SIG-M5 treated with dmso at 0.1 percent for 504 hours (cell line): ENCODE results near the gene RNF167.

ENCODE experiments used
- DNase-seq: peaks from one replicate; lab custom pipeline; 2025; ENCODE audit not compliant: unreplicated experiment; lab: John Stamatoyannopoulos, UW

The RNF167 gene

DNA sequence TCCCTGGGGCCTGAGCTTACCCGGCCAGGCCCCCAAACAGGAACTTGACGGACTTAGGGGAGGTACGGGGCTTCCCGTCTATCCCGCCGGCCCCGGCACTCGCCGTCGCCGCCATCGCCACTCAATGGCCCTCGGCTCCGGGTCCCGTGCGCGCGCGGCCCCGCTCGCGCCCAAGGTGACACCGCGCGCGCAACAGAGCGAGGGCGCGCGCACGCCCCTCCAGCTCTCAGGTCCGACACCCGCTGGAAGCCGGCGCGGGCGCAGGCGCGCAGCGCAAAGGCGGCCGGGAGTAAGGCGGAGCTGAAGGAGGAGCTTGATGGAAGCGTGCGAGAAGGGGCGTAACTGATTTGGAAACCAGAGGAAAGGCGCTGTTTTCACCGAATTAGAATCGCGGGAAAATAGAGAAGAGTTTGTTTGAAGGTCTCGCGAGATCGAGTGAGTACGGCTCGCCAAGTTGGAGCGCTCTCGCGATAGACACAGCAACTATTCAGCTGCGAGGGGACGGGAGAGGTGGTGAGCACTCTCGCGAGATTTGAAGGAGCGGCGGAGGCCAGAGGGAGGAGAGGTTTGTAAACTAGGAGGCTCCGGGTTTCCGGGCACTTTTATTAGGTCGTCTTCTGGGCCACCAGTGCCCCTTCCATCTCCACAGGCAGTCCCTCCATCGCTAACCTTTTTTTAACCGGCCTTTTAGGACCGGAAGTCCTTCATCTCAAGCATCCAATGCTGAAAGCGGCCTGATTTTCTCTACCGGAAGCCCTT is at the start of gene RNF167, which contains the start of gene SLC25A11:
TSS of gene RNF167 (plus strand) at position 473 of the 759 bp plus-strand sequence. CDS start 642 bp downstream, outside the sequence.
TSS of gene SLC25A11 (minus strand) at position 251 of the 759 bp plus-strand sequence. CDS start at position 115, 136 bp downstream.
- DNase-seq, result peak; percentile 99

DNA sequence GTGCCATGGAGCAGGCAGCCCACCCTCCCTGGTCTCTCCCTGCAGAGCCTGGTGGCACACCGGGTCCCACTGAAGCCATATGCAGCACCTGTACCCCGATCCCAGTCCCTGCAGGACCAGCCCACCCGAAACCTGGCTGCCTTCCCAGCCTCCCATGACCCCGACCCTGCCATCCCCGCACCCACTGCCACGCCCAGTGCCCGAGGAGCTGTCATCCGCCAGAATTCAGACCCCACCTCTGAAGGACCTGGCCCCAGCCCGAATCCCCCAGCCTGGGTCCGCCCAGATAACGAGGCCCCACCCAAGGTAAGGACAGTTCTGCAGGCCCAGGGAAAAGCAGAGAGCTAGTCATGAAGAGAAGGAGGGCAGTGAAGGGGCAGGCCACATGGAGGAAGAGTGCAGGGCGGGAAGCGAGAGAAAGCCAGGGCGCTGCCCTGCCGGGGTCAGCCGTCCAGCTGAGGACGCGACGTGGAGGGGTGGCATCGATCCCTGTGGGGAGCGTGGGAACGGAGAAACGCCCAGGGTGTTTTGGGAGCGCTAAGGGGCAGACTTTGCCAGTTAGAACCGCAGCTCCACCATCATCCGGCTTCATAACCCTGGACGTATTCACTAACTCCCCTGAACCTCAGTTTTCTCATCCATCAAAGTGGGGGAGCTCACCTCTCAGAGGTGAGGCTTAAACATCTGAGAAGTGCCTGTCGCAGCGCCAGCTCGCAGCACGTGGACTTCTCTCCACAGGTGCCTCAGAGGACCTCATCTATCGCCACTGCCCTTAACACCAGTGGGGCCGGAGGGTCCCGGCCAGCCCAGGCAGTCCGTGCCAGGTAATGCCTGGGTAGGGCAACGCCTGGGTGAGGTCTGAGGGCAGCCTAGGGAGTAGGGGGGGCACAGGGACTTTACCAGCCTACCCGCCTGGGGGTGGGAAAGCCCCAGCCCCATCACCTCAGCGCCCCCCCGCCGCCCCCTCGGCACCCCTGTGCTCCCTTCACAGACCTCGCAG is 48.4 kb upstream of the RNF167 start:
- no peak for DNase-seq

DNA sequence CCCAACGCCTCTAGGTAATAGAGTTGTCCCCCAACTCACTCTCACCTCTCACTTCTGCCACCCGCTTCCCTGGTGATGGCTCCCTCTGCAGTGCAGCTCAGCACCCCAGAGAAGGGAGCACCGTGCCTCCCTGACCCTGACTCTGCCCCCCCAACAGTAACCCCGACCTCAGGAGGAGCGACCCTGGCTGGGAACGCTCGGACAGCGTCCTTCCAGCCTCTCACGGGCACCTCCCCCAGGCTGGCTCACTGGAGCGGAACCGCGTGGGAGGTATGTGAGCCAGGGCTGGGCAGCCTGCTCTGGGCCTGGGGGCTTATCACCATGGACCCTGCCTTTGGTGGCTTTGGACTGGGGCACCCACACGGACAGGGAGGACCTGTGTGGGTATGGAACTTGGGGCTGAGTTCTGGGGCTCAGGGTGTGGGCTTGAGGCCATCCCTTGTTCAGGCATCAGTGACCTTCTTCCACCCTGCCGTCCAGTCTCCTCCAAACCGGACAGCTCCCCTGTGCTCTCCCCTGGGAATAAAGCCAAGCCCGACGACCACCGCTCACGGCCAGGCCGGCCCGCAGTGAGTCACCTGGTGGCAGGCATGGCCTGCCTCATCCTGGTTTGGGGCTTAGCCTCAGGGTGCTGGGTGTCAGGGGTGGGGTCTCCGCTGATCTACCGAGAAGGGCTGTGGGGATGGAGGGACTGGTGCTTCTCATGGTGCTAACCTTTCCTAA is 47.4 kb upstream of the RNF167 start:
- no peak for DNase-seq

DNA sequence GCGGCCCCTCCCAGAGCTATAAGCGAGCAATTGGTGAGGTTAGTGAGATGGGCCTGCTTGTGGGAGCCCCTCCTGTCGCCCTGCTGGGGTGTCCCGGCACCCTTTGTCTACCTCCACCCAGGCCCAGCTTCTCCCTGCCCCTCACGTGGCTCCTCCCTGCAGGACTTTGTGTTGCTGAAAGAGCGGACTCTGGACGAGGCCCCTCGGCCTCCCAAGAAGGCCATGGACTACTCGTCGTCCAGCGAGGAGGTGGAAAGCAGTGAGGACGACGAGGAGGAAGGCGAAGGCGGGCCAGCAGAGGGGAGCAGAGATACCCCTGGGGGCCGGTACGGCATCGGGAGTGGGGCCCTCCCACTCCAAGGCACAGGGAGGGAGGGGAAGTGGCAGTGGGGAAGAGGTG is 46.8 kb upstream of the RNF167 start:
- no peak for DNase-seq

DNA sequence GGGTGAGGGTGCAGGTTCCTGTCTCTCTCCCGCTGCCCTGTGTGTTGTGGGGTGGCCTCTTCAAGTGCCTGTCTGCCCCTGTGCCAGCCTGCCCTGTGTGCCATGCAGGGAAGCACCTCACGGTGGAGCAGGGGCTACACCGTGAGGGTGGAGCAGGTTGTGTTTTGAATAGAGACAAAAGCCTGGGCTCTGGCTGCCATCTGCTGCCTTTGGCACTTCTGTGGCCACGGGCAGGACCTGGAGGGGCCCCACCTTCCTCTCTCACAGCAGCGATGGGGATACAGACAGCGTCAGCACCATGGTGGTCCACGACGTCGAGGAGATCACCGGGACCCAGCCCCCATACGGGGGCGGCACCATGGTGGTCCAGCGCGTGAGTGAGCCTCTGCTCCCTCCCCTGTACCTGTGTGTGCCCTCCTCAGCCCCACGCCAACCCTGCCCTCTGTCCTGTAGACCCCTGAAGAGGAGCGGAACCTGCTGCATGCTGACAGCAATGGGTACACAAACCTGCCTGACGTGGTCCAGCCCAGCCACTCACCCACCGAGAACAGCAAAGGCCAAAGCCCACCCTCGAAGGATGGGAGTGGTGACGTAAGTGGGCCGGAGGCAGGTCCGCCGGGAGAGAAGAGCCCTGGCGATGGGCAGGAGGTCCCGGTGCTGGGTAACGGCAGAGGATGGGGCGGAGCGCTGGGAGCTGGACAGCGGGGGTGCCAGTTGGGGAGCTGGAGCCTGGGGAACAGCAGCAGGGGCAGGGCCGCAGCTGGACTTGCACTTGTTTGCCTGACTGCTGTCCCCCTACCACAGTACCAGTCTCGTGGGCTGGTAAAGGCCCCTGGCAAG is 46.1 kb upstream of the RNF167 start:
- DNase-seq, result no peak

DNA sequence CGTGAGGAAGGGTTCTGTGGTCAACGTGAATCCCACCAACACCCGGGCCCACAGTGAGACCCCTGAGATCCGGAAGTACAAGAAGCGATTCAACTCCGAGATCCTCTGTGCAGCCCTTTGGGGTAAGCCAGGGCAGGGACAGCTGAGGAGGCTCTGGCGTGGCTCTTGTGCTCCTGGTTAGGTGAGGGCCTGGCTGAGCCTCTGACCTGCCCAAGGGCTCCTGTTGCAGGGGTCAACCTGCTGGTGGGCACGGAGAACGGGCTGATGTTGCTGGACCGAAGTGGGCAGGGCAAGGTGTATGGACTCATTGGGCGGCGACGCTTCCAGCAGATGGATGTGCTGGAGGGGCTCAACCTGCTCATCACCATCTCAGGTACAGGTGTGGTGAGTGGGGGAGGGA is 44.9 kb upstream of the RNF167 start:
- no peak for DNase-seq

DNA sequence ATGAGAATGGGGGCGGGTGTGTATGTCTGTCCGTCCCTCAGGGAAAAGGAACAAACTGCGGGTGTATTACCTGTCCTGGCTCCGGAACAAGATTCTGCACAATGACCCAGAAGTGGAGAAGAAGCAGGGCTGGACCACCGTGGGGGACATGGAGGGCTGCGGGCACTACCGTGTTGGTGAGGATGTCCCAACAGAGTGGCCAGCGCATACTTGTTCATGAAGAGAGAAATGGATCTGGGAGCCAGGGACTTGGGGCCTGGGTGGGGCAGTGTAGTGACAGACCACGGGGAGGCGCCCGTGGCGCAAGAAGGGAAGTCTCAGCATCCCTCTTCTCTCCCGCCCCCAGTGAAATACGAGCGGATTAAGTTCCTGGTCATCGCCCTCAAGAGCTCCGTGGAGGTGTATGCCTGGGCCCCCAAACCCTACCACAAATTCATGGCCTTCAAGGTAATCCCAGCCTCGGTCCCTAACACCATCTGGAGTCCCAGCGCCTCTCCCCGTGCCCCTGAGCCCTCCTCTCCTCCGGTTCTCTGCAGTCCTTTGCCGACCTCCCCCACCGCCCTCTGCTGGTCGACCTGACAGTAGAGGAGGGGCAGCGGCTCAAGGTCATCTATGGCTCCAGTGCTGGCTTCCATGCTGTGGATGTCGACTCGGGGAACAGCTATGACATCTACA is 44.3 kb upstream of the RNF167 start:
- DNase-seq, result no peak

DNA sequence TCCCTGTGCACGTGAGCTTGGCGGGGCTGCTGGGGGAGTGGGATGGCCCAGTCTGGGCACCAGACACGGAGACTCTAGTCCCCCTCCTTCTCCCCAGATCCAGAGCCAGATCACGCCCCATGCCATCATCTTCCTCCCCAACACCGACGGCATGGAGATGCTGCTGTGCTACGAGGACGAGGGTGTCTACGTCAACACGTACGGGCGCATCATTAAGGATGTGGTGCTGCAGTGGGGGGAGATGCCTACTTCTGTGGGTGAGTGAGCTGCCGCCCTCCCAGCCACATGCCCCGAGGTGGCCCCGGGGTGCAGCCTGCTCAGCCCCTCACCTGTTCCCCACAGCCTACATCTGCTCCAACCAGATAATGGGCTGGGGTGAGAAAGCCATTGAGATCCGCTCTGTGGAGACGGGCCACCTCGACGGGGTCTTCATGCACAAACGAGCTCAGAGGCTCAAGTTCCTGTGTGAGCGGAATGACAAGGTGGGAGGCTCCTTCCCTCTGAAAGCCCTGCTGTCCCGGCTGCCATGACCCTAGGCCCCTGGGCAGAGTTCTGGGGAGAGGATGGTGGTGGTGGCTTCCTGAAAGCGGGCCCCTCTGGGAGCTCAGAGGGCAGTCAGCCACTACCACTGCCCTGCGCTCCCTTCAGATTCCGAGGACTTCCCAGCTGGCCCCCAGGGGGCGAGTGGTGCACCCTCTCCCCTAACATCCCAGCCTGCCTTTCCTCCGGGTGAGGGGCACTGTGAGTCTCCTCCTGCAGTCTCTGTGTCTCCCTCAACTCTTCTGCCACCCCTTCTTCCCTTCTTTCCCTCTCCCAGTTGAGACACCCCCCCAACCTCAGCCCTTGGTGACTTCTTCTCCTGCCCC is 43.5 kb upstream of the RNF167 start:
- no peak for DNase-seq

DNA sequence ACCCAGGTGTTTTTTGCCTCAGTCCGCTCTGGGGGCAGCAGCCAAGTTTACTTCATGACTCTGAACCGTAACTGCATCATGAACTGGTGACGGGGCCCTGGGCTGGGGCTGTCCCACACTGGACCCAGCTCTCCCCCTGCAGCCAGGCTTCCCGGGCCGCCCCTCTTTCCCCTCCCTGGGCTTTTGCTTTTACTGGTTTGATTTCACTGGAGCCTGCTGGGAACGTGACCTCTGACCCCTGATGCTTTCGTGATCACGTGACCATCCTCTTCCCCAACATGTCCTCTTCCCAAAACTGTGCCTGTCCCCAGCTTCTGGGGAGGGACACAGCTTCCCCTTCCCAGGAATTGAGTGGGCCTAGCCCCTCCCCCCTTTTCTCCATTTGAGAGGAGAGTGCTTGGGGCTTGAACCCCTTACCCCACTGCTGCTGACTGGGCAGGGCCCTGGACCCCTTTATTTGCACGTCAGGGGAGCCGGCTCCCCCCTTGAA is 42.8 kb upstream of the RNF167 start:
- DNase-seq, result no peak

DNA sequence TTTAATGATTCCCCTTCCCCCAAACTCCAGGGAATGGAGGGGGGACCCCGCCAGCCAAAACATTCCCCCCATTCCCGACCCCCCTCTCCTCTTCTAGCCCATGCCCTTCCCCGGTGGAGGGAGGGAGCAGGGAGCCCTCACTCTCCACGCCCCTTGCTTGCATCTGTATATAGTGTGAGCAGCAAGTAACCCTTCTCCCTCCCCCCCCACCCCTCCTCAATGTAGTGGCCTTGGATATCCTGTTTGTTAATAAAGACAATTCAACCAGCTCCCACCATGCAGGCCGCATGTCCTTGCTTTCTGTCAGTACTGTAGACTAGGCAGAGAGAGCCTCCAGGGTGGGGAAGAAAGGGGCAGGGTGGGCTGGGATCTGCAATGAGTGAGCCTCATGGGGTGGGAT is 42.3 kb upstream of the RNF167 start:
- no peak for DNase-seq

DNA sequence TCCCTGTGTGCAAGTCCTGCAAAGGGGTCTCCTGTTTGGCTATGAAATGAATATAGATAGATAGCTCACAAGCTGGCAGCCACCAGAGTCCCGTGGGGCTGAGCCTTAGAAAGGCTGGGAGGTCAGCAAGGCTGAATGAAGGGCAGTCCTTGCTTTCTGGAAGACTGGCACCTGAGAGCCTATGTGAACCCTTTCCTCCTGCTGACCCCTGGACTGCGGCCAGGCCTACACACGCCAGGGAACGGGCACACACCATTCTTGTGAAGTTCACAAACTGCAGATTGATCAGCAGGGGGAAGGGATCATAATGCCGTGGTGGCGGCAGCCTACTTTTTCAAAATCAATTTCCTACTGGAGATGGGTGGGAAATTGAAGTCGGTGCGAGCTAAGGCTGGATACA is 41.7 kb upstream of the RNF167 start:
- no peak for DNase-seq

DNA sequence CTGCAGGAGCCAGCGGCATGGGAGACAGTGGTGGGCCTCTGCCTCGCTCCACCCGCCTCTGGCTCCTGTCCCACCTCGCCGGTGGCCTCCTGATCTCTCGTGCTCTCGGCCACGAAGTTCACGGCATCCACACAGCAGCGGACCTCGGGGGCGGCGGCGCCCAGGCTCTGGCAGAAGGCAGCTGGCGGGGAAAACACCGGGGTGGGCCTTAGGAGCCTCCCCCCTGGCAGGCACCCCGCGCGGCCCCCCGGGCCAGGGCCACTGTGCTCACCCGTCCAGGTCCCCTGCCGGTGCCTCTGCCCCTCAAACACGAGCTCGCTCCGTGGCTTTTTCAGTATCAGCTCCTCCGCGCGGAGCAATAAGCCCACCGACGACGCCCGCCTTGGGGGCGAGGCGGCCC is 41.1 kb upstream of the RNF167 start:
- DNase-seq, result no peak

DNA sequence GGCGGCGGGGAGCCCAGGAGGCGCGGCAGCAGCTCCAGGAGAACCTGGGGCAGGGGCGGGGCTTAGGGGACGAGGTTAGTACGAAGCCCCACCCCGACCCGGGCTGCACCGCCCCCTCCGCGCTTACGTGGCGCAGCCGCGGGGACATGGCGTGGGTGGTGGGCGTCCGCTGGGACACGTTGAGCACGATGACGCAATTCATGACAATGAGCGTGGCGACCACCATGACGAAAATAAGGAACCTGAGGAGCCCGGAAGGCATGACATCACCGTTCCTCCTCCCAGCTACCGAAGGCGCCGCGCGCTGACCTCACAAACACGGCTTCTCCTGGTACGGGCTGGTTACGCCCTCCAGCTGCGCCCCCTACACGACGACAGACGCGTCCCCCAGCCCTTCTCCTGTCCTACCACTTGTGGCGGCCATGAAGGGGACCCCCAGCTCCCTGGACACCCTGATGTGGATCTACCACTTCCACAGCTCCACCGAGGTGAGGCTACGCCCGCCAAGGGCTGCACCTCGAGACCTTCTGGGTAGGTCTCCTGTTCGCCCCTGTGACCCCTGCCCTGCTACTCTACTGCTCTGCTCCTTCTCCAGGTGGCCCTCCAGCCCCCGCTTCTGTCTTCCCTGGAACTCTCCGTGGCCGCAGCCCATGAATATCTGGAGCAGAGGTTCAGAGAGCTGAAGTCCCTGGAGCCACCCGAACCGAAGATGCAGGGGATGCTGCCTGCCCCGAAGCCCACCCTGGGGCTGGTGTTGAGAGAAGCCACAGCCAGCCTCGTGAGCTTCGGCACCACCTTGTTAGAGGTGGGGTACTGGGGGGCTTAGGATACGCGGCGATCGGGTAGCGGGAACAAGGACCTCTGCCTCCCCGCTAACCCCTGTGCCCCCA is 40.5 kb upstream of the RNF167 start, which contains the start of gene C17orf107:
TSS of gene C17orf107 (plus strand) at position 196 of the 890 bp plus-strand sequence. CDS start at position 423, 227 bp downstream.
- peak; percentile 71 for DNase-seq

DNA sequence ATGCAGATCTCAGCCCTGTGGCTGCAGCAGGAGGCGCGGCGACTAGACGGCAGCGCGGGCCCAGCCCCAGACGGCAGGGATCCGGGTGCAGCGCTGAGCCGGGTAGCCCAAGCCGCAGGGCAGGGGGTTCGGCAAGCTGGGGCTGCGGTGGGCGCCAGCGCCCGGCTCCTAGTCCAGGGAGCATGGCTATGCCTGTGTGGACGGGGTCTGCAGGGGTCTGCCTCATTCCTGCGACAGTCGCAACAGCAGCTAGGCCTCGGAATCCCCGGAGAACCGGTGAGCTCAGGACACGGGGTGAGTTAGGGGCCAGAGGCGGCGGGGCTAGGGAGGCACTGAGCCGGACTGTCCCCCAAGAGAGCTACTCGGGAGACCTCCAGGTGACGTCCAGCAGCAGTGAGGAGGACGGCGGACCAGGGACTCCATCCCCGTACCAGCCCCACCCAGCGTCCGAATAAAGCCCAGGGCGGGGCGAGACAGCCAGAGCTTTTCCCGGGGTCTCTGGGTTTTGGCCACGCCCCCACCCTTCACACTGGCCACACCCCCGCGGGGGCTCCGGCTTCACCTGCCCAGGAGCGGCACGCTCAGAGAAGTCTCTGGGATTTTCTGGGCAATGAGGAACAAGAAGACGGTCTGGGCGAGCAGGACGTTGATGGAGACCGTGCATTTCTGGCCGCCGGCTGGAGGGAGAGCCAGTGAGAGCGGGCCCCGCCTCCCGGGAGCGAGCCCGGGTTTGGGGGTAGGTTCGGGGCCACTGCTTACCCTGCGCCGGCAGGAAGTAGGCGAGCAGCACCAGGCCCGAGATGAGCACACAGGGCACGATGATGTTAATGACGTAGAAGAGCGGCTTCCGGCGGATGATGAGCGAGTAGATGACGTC is 39.6 kb upstream of the RNF167 start:
- no peak for DNase-seq

DNA sequence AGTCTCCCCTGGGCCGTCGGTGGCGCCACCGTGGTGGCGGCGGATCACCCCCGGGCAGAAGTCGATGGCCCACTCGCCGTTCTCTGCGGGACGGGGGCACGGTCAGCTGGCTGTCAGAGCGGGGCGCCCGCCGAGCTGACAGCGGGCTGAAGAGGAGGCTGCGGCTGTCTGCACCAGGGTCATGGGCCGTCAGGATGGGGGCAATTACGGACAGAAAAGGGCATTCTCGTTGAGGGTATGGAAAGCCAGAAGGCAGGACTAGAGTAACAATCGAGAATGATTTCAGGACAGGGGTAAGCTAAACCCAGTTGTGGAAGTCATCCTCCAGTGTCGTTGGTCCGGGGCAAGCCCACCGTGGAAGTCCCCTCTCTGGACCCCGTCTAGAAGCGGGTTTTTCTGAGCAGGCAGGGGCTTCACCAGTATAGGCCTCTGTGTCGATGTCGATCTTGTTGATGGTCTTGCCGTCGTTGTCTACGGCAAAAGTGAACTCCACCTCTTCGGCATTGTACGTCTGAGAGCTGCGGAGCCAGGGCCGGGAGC is 38.9 kb upstream of the RNF167 start:
- DNase-seq, result no peak

DNA sequence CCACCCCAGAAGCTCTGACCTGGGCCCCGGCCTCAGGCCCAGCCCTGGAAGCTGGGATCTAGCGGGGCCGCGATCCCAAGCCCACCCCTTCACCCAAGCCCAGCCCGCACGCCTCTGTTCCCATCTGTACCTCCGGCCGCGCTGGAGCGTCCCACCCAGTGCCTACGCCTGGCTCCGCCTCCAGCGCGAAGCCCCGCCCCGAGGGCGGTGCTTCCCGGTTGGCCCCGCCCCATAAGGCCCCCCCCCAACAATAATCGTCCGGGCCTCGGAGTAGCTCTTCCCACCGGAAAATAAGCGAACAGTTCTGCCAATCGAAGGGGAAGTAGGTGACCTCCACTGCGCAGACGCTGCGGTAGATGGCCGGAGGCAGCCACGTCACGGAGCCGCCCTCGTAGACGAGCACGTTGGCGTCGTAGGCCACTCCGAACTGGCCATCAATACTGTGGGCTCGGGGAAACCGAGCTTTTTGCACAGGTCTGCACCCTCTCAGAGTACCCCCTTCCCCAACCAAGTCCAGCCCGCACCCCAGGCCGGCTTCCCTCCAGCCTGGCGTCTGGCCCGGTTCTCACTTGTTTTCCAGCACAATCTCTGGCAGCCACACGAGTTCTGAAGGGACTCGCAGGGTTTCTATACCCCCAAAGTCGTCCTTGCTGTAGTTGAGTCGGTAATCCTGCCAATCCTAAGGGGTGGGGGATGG is 38.3 kb upstream of the RNF167 start:
- DNase-seq, result no peak
